ENCODE measurements around the gene OSGEP.
A peak's percentile ranks its signal among the peaks of the same experiment; 100 is the strongest.

OSGEP gene

GRCh38 chr14:20454516-20455354 is at the start of gene OSGEP, which contains the start of gene APEX1:
Gene OSGEP (minus strand): TSS chr14:20454812. CDS start chr14:20454683, 129 bp downstream.
Gene APEX1 (plus strand): TSS chr14:20455226. CDS start chr14:20455646, 420 bp downstream.
- DNase-seq (ENCODE audit: low read depth) = peak; percentile 97

- DNase-seq (ENCODE audit: low read depth) = no peak
Observed at GRCh38 chr14:20503898-20504297, 49.3 kb upstream of the OSGEP start.

- no peak for DNase-seq (ENCODE audit: low read depth)
Observed at GRCh38 chr14:20501346-20501745, 46.7 kb upstream of the OSGEP start.

GRCh38 chr14:20499881-20500280 is 45.3 kb upstream of the OSGEP start:
- no peak for DNase-seq (ENCODE audit: low read depth)

GRCh38 chr14:20499108-20499507 is 44.5 kb upstream of the OSGEP start:
- no peak for DNase-seq (ENCODE audit: low read depth)

- DNase-seq (ENCODE audit: low read depth) = no peak
Observed at GRCh38 chr14:20498622-20499021, 44.0 kb upstream of the OSGEP start.

GRCh38 chr14:20494935-20495766 is 40.5 kb upstream of the OSGEP start:
- no peak for DNase-seq (ENCODE audit: low read depth)

GRCh38 chr14:20493634-20494033 is 39.0 kb upstream of the OSGEP start:
- no peak for DNase-seq (ENCODE audit: low read depth)

GRCh38 chr14:20492486-20492885 is 37.9 kb upstream of the OSGEP start:
- DNase-seq (ENCODE audit: low read depth) = no peak

GRCh38 chr14:20490563-20490962 is 36.0 kb upstream of the OSGEP start:
- DNase-seq (ENCODE audit: low read depth) = no peak

GRCh38 chr14:20489093-20489994 is 34.7 kb upstream of the OSGEP start:
- DNase-seq (ENCODE audit: low read depth) = no peak

- no peak for DNase-seq (ENCODE audit: low read depth)
Observed at GRCh38 chr14:20487396-20487725, 32.7 kb upstream of the OSGEP start.

- DNase-seq (ENCODE audit: low read depth) = no peak
Observed at GRCh38 chr14:20486684-20487395, 32.2 kb upstream of the OSGEP start.

GRCh38 chr14:20485900-20486299 is 31.3 kb upstream of the OSGEP start:
- no peak for DNase-seq (ENCODE audit: low read depth)

- DNase-seq (ENCODE audit: low read depth) = no peak
Observed at GRCh38 chr14:20482382-20482781, 27.8 kb upstream of the OSGEP start.

GRCh38 chr14:20478894-20479293 is 24.3 kb upstream of the OSGEP start:
- DNase-seq (ENCODE audit: low read depth) = no peak

GRCh38 chr14:20477211-20477876 is 22.7 kb upstream of the OSGEP start:
- DNase-seq (ENCODE audit: low read depth) = no peak

- DNase-seq (ENCODE audit: low read depth) = no peak
Observed at GRCh38 chr14:20476776-20477175, 22.2 kb upstream of the OSGEP start.

GRCh38 chr14:20472536-20473169 is 18.0 kb upstream of the OSGEP start:
- DNase-seq (ENCODE audit: low read depth) = no peak

- no peak for DNase-seq (ENCODE audit: low read depth)
Observed at GRCh38 chr14:20470603-20470901, 15.9 kb upstream of the OSGEP start.

Measured in activated gamma-delta T cell treated with anti-CD3 and anti-CD28 coated beads, Interleukin-2, amount 50 U/mL, for 16 hours (primary cell).